ENCODE measurements around the gene ELF2.

ELF2 gene

GRCh38 chr4:139146926-139147629 is 29.9 kb downstream of the ELF2 start:
- POLR2A ChIA-PET = no interaction called here
- CTCF ChIA-PET = no interaction called here
- Histone ChIP-seq H3K4me3 (ENCODE audit: low read depth, low read length) (no peak overlapping the region), H3K27ac (ENCODE audit: extremely low read depth, low read depth, low read length) (no peak overlapping the region), H3K4me1 (ENCODE audit: control insufficient read depth, insufficient read depth, low read length) (peaks cover 4% of the 10 kb centered on the region), H3K36me3 (ENCODE audit: control insufficient read depth in 2 of 2, insufficient read depth in 1 of 2, low read length in 2 of 2) (no peaks in the 10 kb centered on the region; a peak in 1 of 3 replicates), H3K9me3 (ENCODE audit: control insufficient read depth, insufficient read depth, low read depth, low read length) (no peaks in the 10 kb centered on the region)
- TF ChIP-seq ZNF518A (tag by site-specific recombination; conservative IDR thresholded peaks at IDR 0.05; ENCODE audit: low read depth) (no peak), ZNF561 (tag by site-specific recombination; IDR thresholded peaks at IDR 0.05; ENCODE audit: borderline replicate concordance) (no peak), ZNF558 (tag by site-specific recombination; IDR thresholded peaks at IDR 0.05) (no peak), YY1 (tag by site-specific recombination; IDR thresholded peaks at IDR 0.05) (no peak), ZNF707 (tag by site-specific recombination; IDR thresholded peaks at IDR 0.05) (no peak), ZNF248 (tag by site-specific recombination; IDR thresholded peaks at IDR 0.05) (no peak), ZNF324 (tag by site-specific recombination; IDR thresholded peaks at IDR 0.05) (no peak), ZNF423 (tag by site-specific recombination; IDR thresholded peaks at IDR 0.05) (no peak), ZNF692 (tag by site-specific recombination; IDR thresholded peaks at IDR 0.05) (no peak)

GRCh38 chr4:139145552-139145932 is 31.5 kb downstream of the ELF2 start:
- ChIA-PET POLR2A (no interaction called here), CTCF (no interaction called here)
- H3K36me3 ChIP-seq (ENCODE audit: control insufficient read depth in 2 of 2, insufficient read depth in 1 of 2, low read length in 2 of 2) = no peaks in the 10 kb centered on the region; a peak in 1 of 3 replicates
- H3K4me3 ChIP-seq (ENCODE audit: low read depth, low read length) = no peak overlapping the region
- no peak overlapping the region for H3K27ac ChIP-seq (ENCODE audit: extremely low read depth, low read depth, low read length)
- no peaks in the 10 kb centered on the region for H3K9me3 ChIP-seq (ENCODE audit: control insufficient read depth, insufficient read depth, low read depth, low read length)
- peaks cover 8% of the 10 kb centered on the region for H3K4me1 ChIP-seq (ENCODE audit: control insufficient read depth, insufficient read depth, low read length)
- no peak for TF ChIP-seq OVOL3 (tag by site-specific recombination; IDR thresholded peaks at IDR 0.05)
- no peak for TF ChIP-seq ZNF580 (tag by site-specific recombination; IDR thresholded peaks at IDR 0.05)
- TF ChIP-seq ZNF747 (tag by site-specific recombination; IDR thresholded peaks at IDR 0.05) = no peak
- TF ChIP-seq ZNF529 (tag by site-specific recombination; IDR thresholded peaks at IDR 0.05; ENCODE audit: insufficient replicate concordance) = no peak
- TF ChIP-seq MYNN (tag by site-specific recombination; IDR thresholded peaks at IDR 0.05; ENCODE audit: borderline replicate concordance) = no peak
- no peak for TF ChIP-seq ZNF48 (tag by site-specific recombination; IDR thresholded peaks at IDR 0.05)
- no peak for TF ChIP-seq ZNF664 (tag by site-specific recombination; IDR thresholded peaks at IDR 0.05)
- no peak for TF ChIP-seq ZNF366 (tag by site-specific recombination; conservative IDR thresholded peaks at IDR 0.05)
- no peak for TF ChIP-seq TSHZ1 (tag by site-specific recombination; IDR thresholded peaks at IDR 0.05; ENCODE audit: borderline replicate concordance)
- no peak for TF ChIP-seq PATZ1 (tag by site-specific recombination; IDR thresholded peaks at IDR 0.05)
- TF ChIP-seq ZBTB48 (tag by site-specific recombination; IDR thresholded peaks at IDR 0.05) = no peak
- no peak for TF ChIP-seq CTCF (tag by site-specific recombination; IDR thresholded peaks at IDR 0.05)
